Endothelial cell of umbilical vein (primary cell): Measurements from ENCODE around the gene MCM9. TPM values are rescaled to one million over a fixed set of nuclear protein-coding genes. Genes with fewer than 3 reads are reported as not detected.

Source experiments
- Bru-seq: library from RNA; stranded (reverse); fragments of 400-500 nt; gene quantifications from one replicate; lab custom pipeline; 2021; lab: Mats Ljungman, UMichigan
- BruChase-seq, 2 experiments: library from RNA; stranded (reverse); fragments of 400-500 nt; gene quantifications; one replicate each; lab custom pipeline; 2021; lab: Mats Ljungman, UMichigan
- BruUV-seq: library from RNA; stranded (reverse); fragments of 400-500 nt; replicated peaks from 2 replicates; lab custom pipeline; 2021; lab: Mats Ljungman, UMichigan
- CTCF ChIA-PET: fragments of 300-600, 350-600 bp; sonication (Branson Sonifier 250); formaldehyde crosslinking; loops from one replicate; lab custom pipeline; 2021; ENCODE audit warnings: antibody characterized with exemption, inconsistent platforms; lab: Charles Lee
- POLR2A ChIA-PET: fragments of 300-600, 350-600 bp; sonication (Branson Sonifier 250); formaldehyde crosslinking; loops from one replicate; lab custom pipeline; 2021; ENCODE audit warnings: antibody characterized with exemption, inconsistent platforms; lab: Charles Lee
- DNase-seq: peaks from one replicate; pipeline ENCODE4 v3.0.0-alpha.2; 2011; ENCODE audit warnings: low read depth, low spot score
- FAIRE-seq: peaks from 2 replicates; lab custom pipeline; 2011; peaks lifted over from hg19 to GRCh38; lab: Jason Lieb, UNC
- H2AFZ ChIP-seq: 2 replicates; pipeline ENCODE4 v1.6.0; 2012; ENCODE audit warnings: low read depth, low read length, control low read depth, inconsistent platforms
- H3K27ac ChIP-seq: 2 replicates; pipeline ENCODE4 v1.5.1; 2011; ENCODE audit warnings: low read depth, mild to moderate bottlenecking, control low read depth, low read length, moderate library complexity; ENCODE audit not compliant: insufficient read depth
- H3K27me3 ChIP-seq, 2 experiments: 2 replicates each; pipeline versions ENCODE4 v1.6.0 to v1.6.1; 2011; ENCODE audit warnings: low read length in 2 of 2, mixed read lengths in 1 of 2; ENCODE audit not compliant: control insufficient read depth in 2 of 2, insufficient read depth in 2 of 2
- H3K36me3 ChIP-seq, 2 experiments: 2 replicates in 1 of 2; 3 replicates in 1 of 2; pipeline ENCODE4 v1.5.1; 2011; ENCODE audit warnings: low read length in 2 of 2, mild to moderate bottlenecking in 1 of 2, moderate library complexity in 1 of 2; ENCODE audit not compliant: control insufficient read depth in 2 of 2, insufficient read depth in 2 of 2; ENCODE audit errors: extremely low read depth in 1 of 2
- H3K4me1 ChIP-seq: 3 replicates; pipeline ENCODE4 v1.5.1; 2011; ENCODE audit warnings: mild to moderate bottlenecking, low read length; ENCODE audit not compliant: control insufficient read depth, insufficient read depth; ENCODE audit errors: extremely low read depth
- H3K4me2 ChIP-seq: 2 replicates; pipeline ENCODE4 v1.6.1; 2011; ENCODE audit warnings: low read length, control low read depth, mixed read lengths; ENCODE audit not compliant: insufficient read depth
- H3K4me3 ChIP-seq, 3 experiments: fragments of 200-600 bp in 1 of 3; sonication (generic), shearing (Covaris generic) in 1 of 3; replicated peaks in 1 of 3; 2 replicates each; pipeline ENCODE4 v1.5.1; 2011 to 2016; ENCODE audit warnings: control low read depth in 3 of 3, low read length in 3 of 3, mild to moderate bottlenecking in 2 of 3, inconsistent platforms in 1 of 3, low read depth in 1 of 3, moderate library complexity in 1 of 3; ENCODE audit not compliant: insufficient read depth in 1 of 3
- H3K79me2 ChIP-seq: 2 replicates; pipeline ENCODE4 v1.6.0; 2012; ENCODE audit warnings: low read length, inconsistent platforms; ENCODE audit not compliant: control insufficient read depth, insufficient read depth
- H3K9ac ChIP-seq: replicated peaks from 2 replicates; pipeline ENCODE3; 2011; ENCODE audit warnings: low read length, control low read depth; ENCODE audit not compliant: insufficient read depth; ENCODE audit errors: extremely low read depth
- H3K9me1 ChIP-seq: replicated peaks from 3 replicates; pipeline ENCODE4 v1.6.0; 2011; ENCODE audit warnings: mild to moderate bottlenecking, low read length; ENCODE audit not compliant: control insufficient read depth, insufficient read depth; ENCODE audit errors: extremely low read depth
- H3K9me3 ChIP-seq: replicated peaks from 2 replicates; pipeline ENCODE4 v1.5.1; 2012; ENCODE audit warnings: low read length, inconsistent platforms; ENCODE audit not compliant: control insufficient read depth, insufficient read depth
- H4K20me1 ChIP-seq: replicated peaks from 2 replicates; pipeline ENCODE3; 2011; ENCODE audit warnings: mild to moderate bottlenecking, low read length; ENCODE audit not compliant: control insufficient read depth, insufficient read depth; ENCODE audit errors: extremely low read depth
- EZH2 ChIP-seq: IDR thresholded peaks from 2 replicates; pipeline ENCODE4 v1.6.1; 2012; ENCODE audit warnings: borderline replicate concordance, low read depth, mild to moderate bottlenecking, moderate library complexity, low read length, inconsistent platforms; ENCODE audit not compliant: severe bottlenecking
- FOS ChIP-seq: IDR thresholded peaks from 2 replicates; pipeline ENCODE4 v1.6.1; 2011; ENCODE audit warnings: mild to moderate bottlenecking, low read length, moderate library complexity, borderline replicate concordance; ENCODE audit not compliant: insufficient read depth
- GATA2 ChIP-seq: IDR thresholded peaks from 2 replicates; pipeline ENCODE4 v1.7.0; 2011; ENCODE audit warnings: low read depth, mild to moderate bottlenecking, moderate library complexity, mixed read lengths, low read length; ENCODE audit not compliant: insufficient read length, insufficient read depth
- JUN ChIP-seq: IDR thresholded peaks from 2 replicates; pipeline ENCODE4 v1.6.1; 2011; ENCODE audit warnings: borderline replicate concordance, low read depth; ENCODE audit not compliant: insufficient read length, insufficient read depth
- MYC ChIP-seq: IDR thresholded peaks from one replicate; pipeline ENCODE4 v1.6.1; 2011; ENCODE audit warnings: mild to moderate bottlenecking, low read depth, low read length
- POLR2A ChIP-seq: IDR thresholded peaks from 2 replicates; pipeline ENCODE4 v1.6.1; 2012; ENCODE audit warnings: low read depth, mild to moderate bottlenecking, control low read depth, low read length
- POLR2AphosphoS5 ChIP-seq: IDR thresholded peaks from 2 replicates; pipeline ENCODE4 v1.6.1; 2012; ENCODE audit warnings: low read depth, mild to moderate bottlenecking, control low read depth, low read length, moderate library complexity; ENCODE audit not compliant: insufficient read depth
- dilution Hi-C: fragments of 300-500 bp; cut with MboI; formaldehyde crosslinking; loops from one replicate; pipeline ENCODE4 v1.15.0; 2019; ENCODE audit warnings: low sequenced_read_pairs; ENCODE audit not compliant: extremely low pct_ligation_motif_present
- intact Hi-C: fragments of 100-400 bp; cut with micrococcal nuclease; formaldehyde crosslinking; loops from one replicate; pipeline ENCODE4 v1.10.0; 2022
- long read RNA-seq: library from polyadenylated mRNA; stranded (forward); transcript quantifications from one replicate; pipeline ENCODE4 v2.0.0, GENCODE V29; 2021
- polyA minus RNA-seq, 3 experiments: library from RNA; depleted of rRNA, polyadenylated mRNA; stranded (reverse); fragments of >200 nt; gene quantifications; 1 replicate in 1 of 3; 2 replicates in 2 of 3; pipeline ENCODE4 v1.2.3, GENCODE V29; 2011
- polyA plus RNA-seq, 4 experiments: library from polyadenylated mRNA; depleted of rRNA in 3 of 4; stranded (reverse) in 3 of 4; unstranded in 1 of 4; fragments of >200 nt; gene quantifications; 2 replicates each; pipeline versions ENCODE4 v1.2.1 to v1.2.3, GENCODE V29; 2011 to 2012; ENCODE audit warnings: missing spikeins in 1 of 4
- total RNA-seq: library from RNA; stranded (reverse); gene quantifications from 2 replicates; pipeline ENCODE4 v1.2.3, GENCODE V29; 2021
- TF ChIP-seq, protein P1 (sequence below), 2 donors: IDR thresholded peaks; 1 replicate in 1 of 2; 2 replicates in 1 of 2; pipeline ENCODE4 v1.5.1; 2011; ENCODE audit warnings: low read length in 2 of 2, mild to moderate bottlenecking in 2 of 2, moderate library complexity in 2 of 2, control low read depth in 1 of 2, inconsistent platforms in 1 of 2, low read depth in 1 of 2; ENCODE audit not compliant: insufficient read depth in 1 of 2; ENCODE audit errors: extremely low read depth in 1 of 2
- TF ChIP-seq, protein P2 (sequence below): IDR thresholded peaks from 2 replicates; pipeline ENCODE4 v1.6.1; 2011; ENCODE audit not compliant: insufficient read depth, insufficient read length

The MCM9 gene
- total RNA-seq (14.1 and 14.6 TPM in 2 replicates), polyA plus RNA-seq (1.3 and 2.0 TPM in 2 replicates), polyA minus RNA-seq (14.3 and 15.0 TPM in 2 replicates), Bru-seq, nascent RNA (percentile 79 among the genes with signal in this experiment), BruChase-seq, experiment 1, labeled RNA remaining after a 6-hour chase (percentile 58 among the genes with signal in this experiment), BruChase-seq, experiment 2, labeled RNA remaining after a 2-hour chase (percentile 63 among the genes with signal in this experiment)
- polyA plus RNA-seq (2011; cell fraction: cytosol; rRNA removed): 2.7 and 2.8 TPM in 2 replicates
- 11.2 and 12.9 TPM in 2 replicates for polyA plus RNA-seq (2011; cell fraction: nucleus; rRNA removed)
- polyA plus RNA-seq (2012): 6.9 and 9.5 TPM in 2 replicates
- 3.3 TPM for polyA minus RNA-seq (2011; cell fraction: cytosol; rRNA and poly(A)+ RNA removed)
- 37.2 and 39.8 TPM in 2 replicates for polyA minus RNA-seq (2011; cell fraction: nucleus; rRNA and poly(A)+ RNA removed)
- long read RNA-seq, full-length matches to known transcripts: 2 of 30 reads
- long read RNA-seq, partial matches to known transcripts: 6 of 30 reads
- long read RNA-seq, other reads (novel, unspliced or antisense): 22 of 30 reads

GRCh38 chr6:118934461-118935330 is at the start of gene MCM9:
MCM9 (minus strand) TSS chr6:118935159; CDS start chr6:118931723, 3,436 bp downstream.
- dilution Hi-C loops: no loop called here

More at GRCh38 chr6:118934461-118935330, at the start of gene MCM9:
- Histone ChIP-seq H3K4me3 (peak within 1 kb of the TSS; percentile 79 to 92 (median 80)), H3K27me3 (no peaks in the 10 kb centered on the region), H4K20me1 (no peaks in the 10 kb centered on the region), H3K9me3 (no peaks in the 10 kb centered on the region), H3K27ac (peak within 1 kb of the TSS; percentile 85), H2AFZ (peak within 1 kb of the TSS; percentile 98), H3K9ac (peak within 1 kb of the TSS; percentile 93), H3K79me2 (no peaks in the 10 kb centered on the region), H3K9me1 (no peaks in the 10 kb centered on the region), H3K4me1 (peaks cover 10% of the 10 kb centered on the region), H3K36me3 (peaks cover 0 to 2% of the 10 kb centered on the region in 2 experiments), H3K4me2 (peak within 1 kb of the TSS; percentile 99)
- ChIA-PET CTCF (interaction anchor here (1.2 to 1.7 kb wide), 3 partner anchors 12 to 176 kb away, joined by 3 to 7 read pairs (median 4); no protein-coding TSS in a partner anchor), POLR2A (interaction anchor here (0.7 to 1.7 kb wide), 2 partner anchors 11 to 40 kb away, joined by 4 to 8 read pairs; no protein-coding TSS in a partner anchor)
- DNase-seq (peak; percentile 95), FAIRE-seq (peak; percentile 79)
- intact Hi-C loops: loop anchor here (1.0 to 10.0 kb wide), 4 partner anchors 40 to 410 kb away; partner anchors contain the start of genes ASF1A, CEP85L and MAN1A1
- BruUV-seq: TSS peak; percentile 35
- TF ChIP-seq POLR2A: peak; percentile 66
- peak; percentile 82 for TF ChIP-seq POLR2AphosphoS5
- TF ChIP-seq GATA2: no peak
- no peak for TF ChIP-seq MYC
- TF ChIP-seq, protein P1, sequence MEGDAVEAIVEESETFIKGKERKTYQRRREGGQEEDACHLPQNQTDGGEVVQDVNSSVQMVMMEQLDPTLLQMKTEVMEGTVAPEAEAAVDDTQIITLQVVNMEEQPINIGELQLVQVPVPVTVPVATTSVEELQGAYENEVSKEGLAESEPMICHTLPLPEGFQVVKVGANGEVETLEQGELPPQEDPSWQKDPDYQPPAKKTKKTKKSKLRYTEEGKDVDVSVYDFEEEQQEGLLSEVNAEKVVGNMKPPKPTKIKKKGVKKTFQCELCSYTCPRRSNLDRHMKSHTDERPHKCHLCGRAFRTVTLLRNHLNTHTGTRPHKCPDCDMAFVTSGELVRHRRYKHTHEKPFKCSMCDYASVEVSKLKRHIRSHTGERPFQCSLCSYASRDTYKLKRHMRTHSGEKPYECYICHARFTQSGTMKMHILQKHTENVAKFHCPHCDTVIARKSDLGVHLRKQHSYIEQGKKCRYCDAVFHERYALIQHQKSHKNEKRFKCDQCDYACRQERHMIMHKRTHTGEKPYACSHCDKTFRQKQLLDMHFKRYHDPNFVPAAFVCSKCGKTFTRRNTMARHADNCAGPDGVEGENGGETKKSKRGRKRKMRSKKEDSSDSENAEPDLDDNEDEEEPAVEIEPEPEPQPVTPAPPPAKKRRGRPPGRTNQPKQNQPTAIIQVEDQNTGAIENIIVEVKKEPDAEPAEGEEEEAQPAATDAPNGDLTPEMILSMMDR (IDR thresholded peaks at IDR 0.05; ENCODE audit: extremely low read depth in 1 of 2, insufficient read depth in 1 of 2, low read depth in 1 of 2, low read length in 2 of 2): no peak
- TF ChIP-seq, protein P2, sequence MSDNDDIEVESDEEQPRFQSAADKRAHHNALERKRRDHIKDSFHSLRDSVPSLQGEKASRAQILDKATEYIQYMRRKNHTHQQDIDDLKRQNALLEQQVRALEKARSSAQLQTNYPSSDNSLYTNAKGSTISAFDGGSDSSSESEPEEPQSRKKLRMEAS: peak; percentile 25
- no peak for TF ChIP-seq JUN
- no peak for TF ChIP-seq EZH2
- TF ChIP-seq FOS: no peak
